MCF 10A (cell line): ENCODE data around the gene RIOK1. TPM values are rescaled to one million over a fixed set of nuclear protein-coding genes. Genes with fewer than 3 reads are reported as not detected.

Source experiments
- Bru-seq: library from RNA; stranded (reverse); fragments of 400-500 nt; gene quantifications from one replicate; lab custom pipeline; 2021; lab: Mats Ljungman, UMichigan
- BruChase-seq, 2 experiments: library from RNA; stranded (reverse); fragments of 400-500 nt; gene quantifications; one replicate each; lab custom pipeline; 2021; lab: Mats Ljungman, UMichigan
- BruUV-seq: library from RNA; stranded (reverse); fragments of 400-500 nt; replicated peaks from 2 replicates; lab custom pipeline; 2021; lab: Mats Ljungman, UMichigan
- CTCF ChIA-PET: fragments of 300-600 bp; sonication (Branson Sonifier 250); formaldehyde crosslinking; extraction: SDS; loops from one replicate; lab custom pipeline; 2021; ENCODE audit warnings: antibody characterized with exemption, inconsistent platforms; lab: Yijun Ruan, JAX
- POLR2A ChIA-PET: fragments of 300-600, 350-650 bp; sonication (Branson Sonifier 250); formaldehyde crosslinking; extraction: SDS; loops from one replicate; lab custom pipeline; 2020; ENCODE audit warnings: antibody characterized with exemption, inconsistent platforms; lab: Yijun Ruan, JAX
- DNase-seq: peaks from one replicate; pipeline ENCODE4 v3.0.0-alpha.2; 2018; ENCODE audit not compliant: unreplicated experiment
- H3K27ac Mint-ChIP-seq: one replicate; pipeline ENCODE4 v1.8.0; 2022; ENCODE audit warnings: mild to moderate bottlenecking, low read depth, mixed read lengths; ENCODE audit not compliant: unreplicated experiment
- H3K27me3 Mint-ChIP-seq: one replicate; pipeline ENCODE4 v1.8.0; 2022; ENCODE audit warnings: mixed read lengths; ENCODE audit not compliant: insufficient read depth, unreplicated experiment
- H3K36me3 Mint-ChIP-seq: one replicate; pipeline ENCODE4 v1.8.0; 2022; ENCODE audit warnings: mild to moderate bottlenecking, moderate library complexity, mixed read lengths; ENCODE audit not compliant: insufficient read depth, unreplicated experiment
- H3K4me1 Mint-ChIP-seq: one replicate; pipeline ENCODE4 v1.8.0; 2022; ENCODE audit warnings: mixed read lengths; ENCODE audit not compliant: insufficient read depth, unreplicated experiment
- H3K4me3 Mint-ChIP-seq: one replicate; pipeline ENCODE4 v1.8.0; 2022; ENCODE audit warnings: mild to moderate bottlenecking, moderate library complexity, mixed read lengths; ENCODE audit not compliant: unreplicated experiment
- H3K9me3 Mint-ChIP-seq: one replicate; pipeline ENCODE4 v1.8.0; 2022; ENCODE audit warnings: mixed read lengths; ENCODE audit not compliant: unreplicated experiment
- CTCF ChIP-seq: fragments of 200-600 bp; IDR thresholded peaks from one replicate; pipeline ENCODE4 v1.8.0; 2022; ENCODE audit warnings: antibody characterized with exemption, mild to moderate bottlenecking; ENCODE audit not compliant: unreplicated experiment
- intact Hi-C: fragments of 100-400 bp; cut with micrococcal nuclease; formaldehyde crosslinking; loops from 2 replicates; pipeline ENCODE4 v1.14.1; 2022
- long read RNA-seq: library from polyadenylated mRNA; stranded (forward); transcript quantifications from one replicate; pipeline ENCODE4 v2.0.0, GENCODE V29; 2022
- total RNA-seq: library from RNA; stranded (reverse); gene quantifications from 2 replicates; pipeline ENCODE4 v1.2.3, GENCODE V29; 2022

Gene RIOK1
- 34.2 and 40.9 TPM in 2 replicates for total RNA-seq
- percentile 77 among the genes with signal in this experiment for Bru-seq, nascent RNA
- BruChase-seq, experiment 1, labeled RNA remaining after a 6-hour chase: percentile 83 among the genes with signal in this experiment
- BruChase-seq, experiment 2, labeled RNA remaining after a 2-hour chase: percentile 79 among the genes with signal in this experiment
- long read RNA-seq, transcript RIOK1-202 (17 exons, 2,810 nt): major isoform, 171 of 222 reads
- long read RNA-seq, partial matches to known transcripts: 3 of 222 reads
- long read RNA-seq, other reads (novel, unspliced or antisense): 48 of 222 reads

DNA sequence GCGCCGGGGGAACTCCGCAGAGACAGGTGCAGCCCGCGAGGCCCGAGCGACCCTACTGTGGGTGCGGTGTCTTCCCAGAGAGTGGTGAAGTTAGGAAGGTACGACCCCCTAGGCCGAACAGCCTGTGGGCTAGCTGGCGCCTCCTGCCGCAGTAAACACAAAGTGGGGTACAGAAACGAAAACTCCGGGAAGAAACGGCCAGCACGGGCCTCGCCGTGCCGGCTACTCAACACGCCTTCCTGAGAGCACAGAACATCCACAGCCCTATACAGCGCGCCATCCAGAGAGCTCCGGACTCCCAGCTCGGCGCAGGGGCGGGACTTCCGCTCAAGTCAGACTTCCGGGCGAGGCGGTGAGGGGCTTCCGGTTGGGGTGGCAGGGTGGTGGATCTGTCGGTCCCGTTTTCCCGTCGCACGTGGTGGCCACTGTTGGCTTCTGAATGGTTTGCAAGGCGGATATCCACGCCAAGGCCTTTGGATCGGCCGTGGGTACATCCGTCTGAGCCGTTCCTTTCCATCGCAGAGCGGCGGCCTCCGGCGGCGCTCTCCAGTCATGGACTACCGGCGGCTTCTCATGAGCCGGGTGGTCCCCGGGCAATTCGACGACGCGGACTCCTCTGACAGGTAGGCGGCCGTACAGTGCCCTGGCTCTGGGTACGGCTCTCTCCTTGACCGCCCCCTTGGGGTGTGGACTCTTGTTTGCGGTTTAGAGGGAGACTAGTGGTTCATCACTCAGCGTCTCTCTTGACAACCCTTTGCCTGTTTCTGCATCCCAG lies at the start of gene RIOK1, which contains the start of gene CAGE1:
TSS of gene RIOK1 (plus strand) at position 358 of the 775 bp plus-strand sequence. CDS start at position 553, 195 bp downstream.
TSS of gene CAGE1 (minus strand) at position 292 of the 775 bp plus-strand sequence. CDS start 2,569 bp downstream, outside the sequence.
- Mint-ChIP-seq H3K27ac (peak within 1 kb of the TSS; percentile 87), H3K4me1 (peaks cover 38% of the 10 kb centered on the region), H3K27me3 (no peaks in the 10 kb centered on the region), H3K36me3 (peaks cover 30% of the 10 kb centered on the region), H3K4me3 (peak within 1 kb of the TSS; percentile 77), H3K9me3 (no peaks in the 10 kb centered on the region)
- peak; percentile 98 for DNase-seq
- POLR2A ChIA-PET: interaction anchor here (0.5 to 6.7 kb wide), 53 partner anchors 9 to 686 kb away, joined by 3 to 114 read pairs (median 5); partner anchors contain the start of genes DSP, SNRNP48 and SSR1
- CTCF ChIA-PET: interaction anchor here (0.7 to 3.2 kb wide), 8 partner anchors 65 to 580 kb away, joined by 3 to 14 read pairs (median 4); partner anchors contain the start of gene SSR1
- TF ChIP-seq CTCF: no peak
- TSS peak; percentile 60 for BruUV-seq
- intact Hi-C loops: loop anchor here (1.0 to 10.0 kb wide), 4 partner anchors 43 to 715 kb away; partner anchors contain the start of gene SSR1

DNA sequence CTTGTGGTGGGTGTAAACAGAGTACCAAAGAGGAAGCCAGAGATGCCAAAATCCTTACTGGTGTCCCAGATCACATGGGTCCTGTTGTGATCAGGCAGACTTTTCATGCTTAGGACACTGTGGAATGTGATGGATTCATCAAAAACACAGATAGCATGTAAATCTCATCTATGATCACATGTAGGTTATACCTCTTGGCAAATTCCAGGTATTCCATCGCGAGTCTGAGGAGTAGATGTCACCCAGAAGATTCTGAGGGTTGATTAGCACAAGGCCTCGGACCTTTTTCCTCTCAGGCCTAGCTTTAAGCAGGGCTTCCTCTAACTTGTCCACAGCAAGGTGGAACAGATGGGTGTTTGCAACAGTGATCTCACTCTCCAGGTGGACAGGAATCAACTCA lies 48.3 kb upstream of the RIOK1 start:
- ChIA-PET CTCF (interaction anchor here (0.6 to 0.7 kb wide), 2 partner anchors 13 to 61 kb away, joined by 3 read pairs; no protein-coding TSS in a partner anchor), POLR2A (interaction anchor here (1.5 kb wide), 1 partner anchor 12 kb away, joined by 4 read pairs; no protein-coding TSS in a partner anchor)
- DNase-seq: no peak
- H3K27ac Mint-ChIP-seq: no peak overlapping the region
- peaks cover 5% of the 10 kb centered on the region for H3K36me3 Mint-ChIP-seq
- no peak overlapping the region for H3K4me3 Mint-ChIP-seq
- peaks cover 7% of the 10 kb centered on the region for H3K4me1 Mint-ChIP-seq
- BruUV-seq: no TSS peak
- no peaks in the 10 kb centered on the region for H3K27me3 Mint-ChIP-seq
- no peaks in the 10 kb centered on the region for H3K9me3 Mint-ChIP-seq
- intact Hi-C loops: no loop called here
- no peak for TF ChIP-seq CTCF

DNA sequence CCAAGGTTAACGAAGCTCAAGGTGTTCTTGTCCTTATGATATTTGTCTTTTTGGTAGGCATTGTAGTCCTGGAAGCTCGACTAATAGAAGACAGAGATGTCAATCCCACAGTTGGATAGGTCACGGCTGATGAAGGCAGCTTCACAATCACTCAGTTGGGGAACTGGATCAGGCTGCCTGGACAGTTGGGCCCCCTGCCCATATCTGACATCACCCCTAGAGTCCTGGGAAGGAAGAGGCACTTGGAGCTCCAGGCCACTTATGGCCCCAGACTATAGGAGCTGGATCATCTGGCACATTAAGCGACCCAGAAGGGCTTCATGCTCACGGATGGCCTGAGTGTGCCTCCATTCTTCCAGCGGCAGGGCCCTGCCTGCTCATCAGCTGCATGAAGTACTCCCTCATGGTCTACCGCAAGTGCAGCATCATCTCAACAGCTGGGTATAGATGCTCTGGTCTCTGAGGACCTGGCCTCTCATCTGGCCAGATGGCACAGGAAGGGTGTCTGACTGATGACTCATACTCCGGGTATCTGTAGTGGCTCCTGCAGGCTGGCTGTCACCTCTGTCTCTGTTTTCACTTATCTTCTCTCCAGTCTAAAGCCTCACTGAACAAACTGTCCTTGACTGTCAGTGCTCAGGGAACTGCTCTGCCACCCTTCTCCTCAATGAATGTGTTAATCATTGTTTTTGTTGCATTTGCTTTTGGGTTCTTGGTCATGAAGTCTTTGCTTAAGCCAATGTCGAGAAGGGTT lies 47.4 kb upstream of the RIOK1 start:
- POLR2A ChIA-PET: interaction anchor here (0.7 kb wide), 1 partner anchor 15 kb away, joined by 3 read pairs; no protein-coding TSS in a partner anchor
- H3K9me3 Mint-ChIP-seq: no peaks in the 10 kb centered on the region
- no peak for TF ChIP-seq CTCF
- intact Hi-C loops: no loop called here
- H3K4me1 Mint-ChIP-seq: peaks cover 7% of the 10 kb centered on the region
- H3K27ac Mint-ChIP-seq: peak overlapping the region; percentile 82
- no TSS peak for BruUV-seq
- H3K36me3 Mint-ChIP-seq: peaks cover 5% of the 10 kb centered on the region
- CTCF ChIA-PET: interaction anchor here (0.7 kb wide), 1 partner anchor 28 kb away, joined by 3 read pairs; no protein-coding TSS in a partner anchor
- DNase-seq: peak; percentile 23
- no peaks in the 10 kb centered on the region for H3K27me3 Mint-ChIP-seq
- H3K4me3 Mint-ChIP-seq: no peak overlapping the region
